Measurements from ENCODE around the gene NR5A2. TPM values are rescaled to one million over a fixed set of nuclear protein-coding genes. Genes with fewer than 3 reads are reported as not detected.

Gene NR5A2
- total RNA-seq, 1 donor from 2014 or later, result not detected

DNA sequence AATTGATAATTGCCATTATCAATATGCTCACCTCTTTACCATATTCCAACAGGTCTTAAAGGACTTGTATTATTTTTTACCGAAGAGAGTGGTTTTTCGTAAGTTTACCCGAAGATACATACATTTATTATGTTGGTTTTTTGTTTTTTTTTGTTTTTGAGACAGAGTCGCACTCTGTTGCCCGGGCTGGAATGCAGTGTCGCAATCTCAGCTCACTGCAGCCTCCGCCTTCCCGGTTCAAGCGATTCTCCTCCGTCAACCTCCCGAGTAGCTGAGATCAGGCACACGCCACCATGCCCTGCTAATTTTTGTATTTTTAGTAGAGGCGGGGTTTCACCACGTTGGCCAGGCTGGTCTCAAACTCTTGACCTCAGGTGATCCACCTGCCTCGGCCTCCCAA lies 30.8 kb downstream of the NR5A2 start:
- no peak overlapping the region for H3K4me3 ChIP-seq (ENCODE audit: low read depth, low read length)
- no peak for DNase-seq (ENCODE audit: low read depth)
- TF ChIP-seq, protein P1, sequence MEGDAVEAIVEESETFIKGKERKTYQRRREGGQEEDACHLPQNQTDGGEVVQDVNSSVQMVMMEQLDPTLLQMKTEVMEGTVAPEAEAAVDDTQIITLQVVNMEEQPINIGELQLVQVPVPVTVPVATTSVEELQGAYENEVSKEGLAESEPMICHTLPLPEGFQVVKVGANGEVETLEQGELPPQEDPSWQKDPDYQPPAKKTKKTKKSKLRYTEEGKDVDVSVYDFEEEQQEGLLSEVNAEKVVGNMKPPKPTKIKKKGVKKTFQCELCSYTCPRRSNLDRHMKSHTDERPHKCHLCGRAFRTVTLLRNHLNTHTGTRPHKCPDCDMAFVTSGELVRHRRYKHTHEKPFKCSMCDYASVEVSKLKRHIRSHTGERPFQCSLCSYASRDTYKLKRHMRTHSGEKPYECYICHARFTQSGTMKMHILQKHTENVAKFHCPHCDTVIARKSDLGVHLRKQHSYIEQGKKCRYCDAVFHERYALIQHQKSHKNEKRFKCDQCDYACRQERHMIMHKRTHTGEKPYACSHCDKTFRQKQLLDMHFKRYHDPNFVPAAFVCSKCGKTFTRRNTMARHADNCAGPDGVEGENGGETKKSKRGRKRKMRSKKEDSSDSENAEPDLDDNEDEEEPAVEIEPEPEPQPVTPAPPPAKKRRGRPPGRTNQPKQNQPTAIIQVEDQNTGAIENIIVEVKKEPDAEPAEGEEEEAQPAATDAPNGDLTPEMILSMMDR (conservative IDR thresholded peaks at IDR 0.05; ENCODE audit: low read depth, low read length), result no peak

DNA sequence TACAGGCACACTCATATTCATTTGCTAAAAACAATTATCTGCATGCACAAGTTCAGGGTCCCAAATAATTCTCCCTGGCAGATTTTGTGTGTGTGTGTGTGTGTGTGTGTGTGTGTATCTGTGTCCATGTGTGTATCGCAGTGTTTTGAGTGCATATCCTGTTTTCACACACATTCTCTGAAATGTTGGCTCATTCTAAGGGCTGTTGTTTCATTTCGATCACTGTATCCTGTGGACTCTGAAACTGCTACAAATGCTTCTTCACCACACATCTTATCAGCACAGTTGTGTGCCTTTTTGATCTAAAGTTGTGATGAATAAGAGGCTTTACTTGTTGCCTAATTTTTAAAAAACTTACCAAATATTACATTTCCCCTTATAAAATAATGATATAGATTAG lies 34.6 kb downstream of the NR5A2 start:
- H3K4me3 ChIP-seq (ENCODE audit: low read depth, low read length), result no peak overlapping the region
- TF ChIP-seq, protein P1 (conservative IDR thresholded peaks at IDR 0.05; ENCODE audit: low read depth, low read length), result no peak
- DNase-seq (ENCODE audit: low read depth), result no peak

DNA sequence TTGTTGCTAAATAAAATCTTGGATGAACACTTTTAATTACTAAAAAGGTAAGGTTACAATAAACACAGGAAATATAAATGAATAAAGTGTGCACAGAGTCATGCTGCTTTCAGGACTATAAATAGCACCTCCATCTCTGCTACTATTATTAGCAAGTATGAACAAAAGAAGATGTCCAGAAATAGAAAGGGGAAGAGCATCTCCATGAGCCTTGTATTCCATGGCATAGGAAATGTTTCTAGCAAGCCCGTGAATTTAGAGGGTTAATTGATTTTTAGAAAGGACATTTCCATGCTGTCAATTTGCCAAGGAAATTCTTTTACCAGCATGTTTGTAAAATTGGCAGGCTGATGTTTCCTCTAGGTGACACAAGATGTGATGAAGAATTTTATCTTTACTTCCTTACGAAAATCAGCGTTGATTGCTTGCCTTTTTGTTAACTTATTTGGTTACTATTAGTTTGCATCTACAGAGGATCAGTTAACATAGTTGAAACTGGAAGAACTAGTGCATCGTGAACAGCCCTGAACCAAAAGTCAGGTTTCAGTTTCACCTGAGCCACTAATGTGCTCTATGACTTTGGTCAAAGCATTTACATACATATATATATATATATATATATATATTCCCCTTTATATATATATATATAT lies 45.3 kb downstream of the NR5A2 start:
- TF ChIP-seq, protein P1 (conservative IDR thresholded peaks at IDR 0.05; ENCODE audit: low read depth, low read length), result no peak
- DNase-seq (ENCODE audit: low read depth), result no peak

DNA sequence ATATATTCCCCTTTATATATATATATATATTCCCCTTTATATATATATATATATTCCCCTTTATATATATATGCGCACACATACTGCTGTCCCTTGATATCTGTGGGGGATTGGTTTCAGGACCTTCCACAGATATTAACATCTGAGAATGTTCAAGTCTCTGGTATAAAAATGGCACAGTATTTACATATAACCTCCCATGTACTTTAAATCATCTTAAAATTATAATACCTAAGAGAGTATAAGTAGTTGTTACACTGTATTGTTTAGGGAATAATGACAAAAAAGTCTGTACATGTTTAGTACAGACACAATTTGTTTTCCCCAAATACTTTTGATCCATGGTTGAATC lies 45.8 kb downstream of the NR5A2 start:
- no peak overlapping the region for H3K4me3 ChIP-seq (ENCODE audit: low read depth, low read length)
- no peak for DNase-seq (ENCODE audit: low read depth)
- TF ChIP-seq, protein P1 (conservative IDR thresholded peaks at IDR 0.05; ENCODE audit: low read depth, low read length), result no peak

More for the DNA sequence above, 45.3 kb downstream of the NR5A2 start:
- no peak overlapping the region for H3K4me3 ChIP-seq (ENCODE audit: low read depth, low read length)

DNA sequence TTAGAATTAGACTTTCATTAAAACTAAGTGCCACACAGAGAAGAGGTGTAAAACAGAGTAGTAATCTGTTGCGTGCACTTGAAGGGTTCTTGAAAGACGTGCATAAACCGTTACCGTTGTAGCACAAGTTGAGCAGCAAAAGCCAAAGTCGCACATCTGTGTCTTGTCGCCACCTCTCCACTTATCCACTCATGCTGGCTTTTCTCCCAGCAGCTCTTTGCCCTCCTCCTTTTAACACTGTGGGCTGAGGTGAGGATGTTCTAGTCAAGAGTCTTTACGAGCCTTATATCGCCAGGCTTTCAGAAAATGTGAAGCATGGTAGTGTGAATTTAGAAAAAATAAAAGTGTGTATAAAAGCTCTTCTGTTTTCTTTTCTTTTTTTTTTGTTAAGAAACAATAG lies 48.0 kb downstream of the NR5A2 start:
- H3K4me3 ChIP-seq (ENCODE audit: low read depth, low read length), result no peak overlapping the region
- TF ChIP-seq, protein P1 (conservative IDR thresholded peaks at IDR 0.05; ENCODE audit: low read depth, low read length), result no peak
- no peak for DNase-seq (ENCODE audit: low read depth)

DNA sequence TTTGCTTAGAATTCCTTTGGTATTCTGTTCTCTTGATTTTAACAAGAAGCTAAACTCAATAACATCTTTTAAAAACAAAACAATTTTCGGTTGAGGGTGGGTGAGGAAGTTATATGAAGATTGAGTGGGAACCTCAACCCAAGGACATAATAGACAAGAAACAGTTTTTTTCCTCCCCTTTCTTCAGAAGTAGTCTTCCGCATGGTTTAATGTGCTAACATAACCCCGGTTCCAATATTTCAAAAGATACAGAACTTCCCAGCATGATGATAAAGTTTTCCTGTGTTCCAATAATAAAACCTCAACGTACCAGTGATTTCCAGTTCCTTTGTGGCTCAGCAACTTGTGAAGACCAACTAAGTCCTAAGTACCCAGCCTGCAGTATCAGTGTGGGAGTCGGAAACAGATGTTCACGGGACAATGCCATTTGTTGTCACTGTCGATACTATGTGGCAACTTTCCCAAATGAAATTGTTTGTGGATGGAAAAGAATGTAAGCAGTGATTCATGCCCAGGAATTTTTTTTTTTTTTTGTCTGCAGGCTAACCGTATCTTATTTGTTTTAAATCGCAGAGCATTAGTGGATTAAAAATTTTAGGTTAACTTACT lies 48.5 kb downstream of the NR5A2 start:
- TF ChIP-seq, protein P1 (conservative IDR thresholded peaks at IDR 0.05; ENCODE audit: low read depth, low read length), result no peak
- DNase-seq (ENCODE audit: low read depth), result no peak
- no peak overlapping the region for H3K4me3 ChIP-seq (ENCODE audit: low read depth, low read length)
